GM23248 (cell line): ENCODE measurements around the gene LIPG.

ENCODE experiments used
- EZH2 ChIP-seq: fragments of 200-600 bp; sonication (generic); IDR thresholded peaks from 2 replicates; pipeline ENCODE4 v1.6.1; 2018; ENCODE audit warnings: antibody characterized with exemption, mild to moderate bottlenecking; ENCODE audit not compliant: insufficient read depth, poor library complexity, severe bottlenecking
- EZH2phosphoT487 ChIP-seq: fragments of 200-600 bp; sonication (generic); IDR thresholded peaks from 2 replicates; pipeline ENCODE4 v1.6.1; 2018; ENCODE audit warnings: antibody characterized with exemption, moderate library complexity, mild to moderate bottlenecking, low read depth; ENCODE audit not compliant: insufficient read depth

- TF ChIP-seq EZH2 (no peak), EZH2phosphoT487 (no peak)
Observed at GRCh38 chr18:49514577-49514976, 47.3 kb upstream of the LIPG start.
